Fibroblast of the aortic adventitia (primary cell): ENCODE data around the gene FOXN1. TPM values are rescaled to one million over a fixed set of nuclear protein-coding genes. Genes with fewer than 3 reads are reported as not detected.

Experiments used
- DNase-seq: peaks from one replicate; pipeline ENCODE4 v3.0.0-alpha.2; 2010; ENCODE audit warnings: low read depth
- H3K4me3 ChIP-seq: 2 replicates; pipeline ENCODE4 v1.5.1; 2011; ENCODE audit warnings: low read depth, mild to moderate bottlenecking, control low read depth, low read length, moderate library complexity
- total RNA-seq: library from RNA; depleted of rRNA; stranded (reverse); fragments of >200 nt; gene quantifications from 2 replicates; pipeline ENCODE4 v1.2.3, GENCODE V29; 2012; ENCODE audit warnings: low replicate concordance
- TF ChIP-seq, protein P1 (sequence below): IDR thresholded peaks from 2 replicates; pipeline ENCODE4 v1.5.1; 2011; ENCODE audit warnings: mild to moderate bottlenecking, low read length, control low read depth, inconsistent platforms; ENCODE audit not compliant: insufficient read depth

Gene FOXN1
- total RNA-seq, 1 donor = not detected

DNA sequence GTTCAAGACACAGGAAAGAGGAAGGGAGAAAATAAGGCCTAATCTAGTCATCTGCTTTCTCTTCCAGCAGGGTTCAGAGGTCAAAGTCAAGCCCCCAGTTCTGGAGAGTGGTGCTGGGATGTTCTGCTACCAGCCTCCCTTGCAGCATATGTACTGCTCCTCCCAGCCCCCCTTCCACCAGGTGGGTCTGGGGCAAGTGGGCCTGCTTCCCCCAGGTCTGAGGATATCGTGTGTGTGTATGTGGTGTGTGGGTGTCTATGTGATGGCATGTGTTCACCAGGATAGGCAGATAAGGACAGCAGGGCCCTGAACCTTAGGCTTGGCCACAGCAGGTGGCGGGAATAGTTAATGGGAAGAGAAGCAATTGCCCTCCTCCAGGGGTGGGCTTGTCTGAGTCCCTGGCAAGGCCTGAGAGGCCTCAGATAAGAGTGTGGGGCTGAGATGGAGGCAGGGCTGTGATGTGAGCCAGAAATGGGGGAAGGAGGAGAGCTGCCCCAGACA, 21.1 kb downstream of the FOXN1 start:
- TF ChIP-seq, protein P1, sequence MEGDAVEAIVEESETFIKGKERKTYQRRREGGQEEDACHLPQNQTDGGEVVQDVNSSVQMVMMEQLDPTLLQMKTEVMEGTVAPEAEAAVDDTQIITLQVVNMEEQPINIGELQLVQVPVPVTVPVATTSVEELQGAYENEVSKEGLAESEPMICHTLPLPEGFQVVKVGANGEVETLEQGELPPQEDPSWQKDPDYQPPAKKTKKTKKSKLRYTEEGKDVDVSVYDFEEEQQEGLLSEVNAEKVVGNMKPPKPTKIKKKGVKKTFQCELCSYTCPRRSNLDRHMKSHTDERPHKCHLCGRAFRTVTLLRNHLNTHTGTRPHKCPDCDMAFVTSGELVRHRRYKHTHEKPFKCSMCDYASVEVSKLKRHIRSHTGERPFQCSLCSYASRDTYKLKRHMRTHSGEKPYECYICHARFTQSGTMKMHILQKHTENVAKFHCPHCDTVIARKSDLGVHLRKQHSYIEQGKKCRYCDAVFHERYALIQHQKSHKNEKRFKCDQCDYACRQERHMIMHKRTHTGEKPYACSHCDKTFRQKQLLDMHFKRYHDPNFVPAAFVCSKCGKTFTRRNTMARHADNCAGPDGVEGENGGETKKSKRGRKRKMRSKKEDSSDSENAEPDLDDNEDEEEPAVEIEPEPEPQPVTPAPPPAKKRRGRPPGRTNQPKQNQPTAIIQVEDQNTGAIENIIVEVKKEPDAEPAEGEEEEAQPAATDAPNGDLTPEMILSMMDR = no peak
- DNase-seq = no peak

DNA sequence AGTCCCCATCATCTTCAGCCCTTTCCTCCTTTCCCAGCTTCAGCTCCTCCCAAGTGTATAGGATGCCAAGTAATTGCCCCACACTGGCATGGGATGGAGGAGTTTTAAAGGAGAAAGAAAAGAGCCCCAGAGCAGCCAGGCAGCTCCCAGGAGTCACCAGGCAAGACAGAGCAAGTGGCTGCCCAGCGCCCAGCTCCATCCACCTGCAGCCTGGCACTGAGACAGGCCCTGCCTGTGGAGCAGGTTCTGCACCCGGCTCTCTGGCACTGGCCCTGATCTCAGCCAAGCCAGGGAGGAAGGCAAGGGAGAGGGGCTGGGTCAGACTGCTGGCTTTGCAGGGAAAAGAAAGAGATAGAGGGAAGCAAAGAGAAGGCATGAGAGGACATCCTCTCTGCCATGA, 21.7 kb downstream of the FOXN1 start:
- H3K4me3 ChIP-seq = no peak overlapping the region
- TF ChIP-seq, protein P1 = no peak
- no peak for DNase-seq

More for the DNA sequence above, 21.1 kb downstream of the FOXN1 start:
- no peak overlapping the region for H3K4me3 ChIP-seq

DNA sequence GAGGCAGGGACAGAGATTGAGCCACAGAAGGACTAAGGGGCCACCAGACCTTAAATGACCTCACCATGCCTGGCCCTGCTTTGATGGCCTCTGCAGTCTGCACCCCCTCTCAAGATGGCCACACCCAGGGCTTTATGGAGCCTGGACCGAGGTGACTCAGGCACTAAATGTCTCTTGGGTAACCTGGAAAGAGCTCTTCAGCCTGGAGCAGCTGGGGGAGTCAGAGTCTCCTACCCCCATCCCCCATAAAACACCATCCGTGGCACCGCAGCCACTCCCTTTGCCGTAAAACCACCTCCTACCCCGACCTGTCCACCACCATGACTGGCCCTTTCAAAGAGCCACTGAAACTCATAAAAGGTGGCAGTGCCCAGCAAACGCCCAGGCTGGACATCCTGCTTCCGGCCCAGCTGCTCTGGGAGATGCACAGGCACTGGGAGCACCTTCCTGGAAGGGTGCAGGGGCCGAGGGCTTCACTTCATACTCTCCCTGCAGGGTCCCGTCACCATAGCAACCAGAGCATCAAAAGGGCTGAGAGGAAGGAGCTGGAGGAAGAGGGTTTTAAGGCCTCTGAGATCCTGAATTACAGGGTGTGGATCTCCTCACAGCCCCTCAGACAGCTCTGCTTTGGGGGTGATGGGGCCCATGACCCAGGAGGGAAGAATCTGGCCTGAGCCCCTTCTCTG, 22.3 kb downstream of the FOXN1 start:
- no peak overlapping the region for H3K4me3 ChIP-seq
- no peak for DNase-seq
- TF ChIP-seq, protein P1 = no peak

DNA sequence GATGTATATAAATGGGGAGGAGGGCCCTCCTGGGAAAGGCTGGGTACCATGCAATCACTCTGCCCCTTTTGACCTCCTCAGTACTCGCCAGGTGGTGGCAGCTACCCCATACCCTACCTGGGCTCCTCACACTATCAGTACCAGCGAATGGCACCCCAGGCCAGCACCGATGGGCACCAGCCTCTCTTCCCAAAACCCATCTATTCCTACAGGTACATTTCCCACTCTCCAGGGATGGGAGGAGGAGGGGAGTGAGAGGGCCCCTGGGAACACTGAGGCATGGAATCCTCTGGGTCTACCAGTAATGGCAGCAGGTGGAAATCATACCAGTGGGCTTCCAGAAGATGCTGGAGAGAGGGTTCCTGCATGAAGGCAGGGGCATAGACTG, 22.9 kb downstream of the FOXN1 start:
- no peak overlapping the region for H3K4me3 ChIP-seq
- TF ChIP-seq, protein P1 = no peak
- no peak for DNase-seq

DNA sequence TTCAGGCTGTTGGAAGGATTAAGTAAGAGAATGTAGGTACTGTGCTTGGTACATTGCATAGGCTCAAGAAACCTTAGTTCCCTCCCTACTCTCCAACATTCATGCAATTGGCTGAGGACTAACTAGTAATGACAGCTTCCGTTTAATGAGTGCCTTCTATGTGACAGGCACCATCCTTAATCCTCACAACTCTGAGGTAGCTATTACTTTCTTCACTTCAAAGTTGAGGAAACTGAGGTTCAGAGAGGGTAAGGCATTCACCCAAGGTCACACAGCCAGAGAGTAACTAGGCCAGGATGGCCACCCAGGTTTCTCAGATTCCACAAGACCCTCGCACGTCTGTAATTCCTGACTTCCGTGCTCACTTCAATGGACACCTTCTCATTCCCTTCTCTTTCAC, 24.1 kb downstream of the FOXN1 start:
- DNase-seq = no peak
- no peak overlapping the region for H3K4me3 ChIP-seq
- TF ChIP-seq, protein P1 = no peak

DNA sequence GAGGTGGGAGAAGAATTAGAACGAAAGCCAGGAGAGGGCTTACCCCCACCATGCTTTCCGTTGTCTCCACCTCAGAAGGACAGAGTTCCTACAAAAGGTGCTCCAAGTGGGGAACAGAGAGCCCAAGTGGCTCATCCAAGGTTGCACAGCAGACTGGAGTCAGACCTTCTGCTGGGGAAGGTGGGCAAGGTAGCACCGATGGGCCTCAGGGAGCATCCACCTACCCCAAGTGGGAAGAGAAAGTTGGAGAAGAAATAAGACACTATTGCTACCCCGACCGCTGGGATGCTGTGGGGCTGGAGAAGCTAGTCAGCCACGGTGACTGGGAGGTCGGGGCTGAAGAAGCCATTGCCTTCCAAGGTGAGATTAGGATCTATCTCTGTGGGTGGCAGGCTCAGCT, 24.8 kb downstream of the FOXN1 start:
- TF ChIP-seq, protein P1 = no peak
- H3K4me3 ChIP-seq = no peak overlapping the region
- DNase-seq = no peak
